NB4 (cell line): ENCODE measurements around the gene WDR86.

Source experiments
- CTCF ChIP-seq: IDR thresholded peaks from one replicate; pipeline ENCODE4 v1.5.1; 2012; ENCODE audit warnings: low read depth, low read length
- MAX ChIP-seq: IDR thresholded peaks from 2 replicates; pipeline ENCODE4 v1.6.1; 2011; ENCODE audit warnings: low read depth, low read length
- POLR2A ChIP-seq: IDR thresholded peaks from 2 replicates; pipeline ENCODE4 v1.6.1; 2011; ENCODE audit warnings: mild to moderate bottlenecking; ENCODE audit not compliant: insufficient read length; ENCODE audit errors: extremely low read depth

GRCh38 chr7:151378011-151378410 lies 31.8 kb downstream of the WDR86 start:
- TF ChIP-seq CTCF: no peak
- no peak for TF ChIP-seq POLR2A
- TF ChIP-seq MAX: no peak
